ENCODE measurements around the gene ITGB7. TPM values are rescaled to one million over a fixed set of nuclear protein-coding genes. Genes with fewer than 3 reads are reported as not detected.

Gene ITGB7
- total RNA-seq, 1 experiment from 2014 or later, result 0.90 TPM

DNA sequence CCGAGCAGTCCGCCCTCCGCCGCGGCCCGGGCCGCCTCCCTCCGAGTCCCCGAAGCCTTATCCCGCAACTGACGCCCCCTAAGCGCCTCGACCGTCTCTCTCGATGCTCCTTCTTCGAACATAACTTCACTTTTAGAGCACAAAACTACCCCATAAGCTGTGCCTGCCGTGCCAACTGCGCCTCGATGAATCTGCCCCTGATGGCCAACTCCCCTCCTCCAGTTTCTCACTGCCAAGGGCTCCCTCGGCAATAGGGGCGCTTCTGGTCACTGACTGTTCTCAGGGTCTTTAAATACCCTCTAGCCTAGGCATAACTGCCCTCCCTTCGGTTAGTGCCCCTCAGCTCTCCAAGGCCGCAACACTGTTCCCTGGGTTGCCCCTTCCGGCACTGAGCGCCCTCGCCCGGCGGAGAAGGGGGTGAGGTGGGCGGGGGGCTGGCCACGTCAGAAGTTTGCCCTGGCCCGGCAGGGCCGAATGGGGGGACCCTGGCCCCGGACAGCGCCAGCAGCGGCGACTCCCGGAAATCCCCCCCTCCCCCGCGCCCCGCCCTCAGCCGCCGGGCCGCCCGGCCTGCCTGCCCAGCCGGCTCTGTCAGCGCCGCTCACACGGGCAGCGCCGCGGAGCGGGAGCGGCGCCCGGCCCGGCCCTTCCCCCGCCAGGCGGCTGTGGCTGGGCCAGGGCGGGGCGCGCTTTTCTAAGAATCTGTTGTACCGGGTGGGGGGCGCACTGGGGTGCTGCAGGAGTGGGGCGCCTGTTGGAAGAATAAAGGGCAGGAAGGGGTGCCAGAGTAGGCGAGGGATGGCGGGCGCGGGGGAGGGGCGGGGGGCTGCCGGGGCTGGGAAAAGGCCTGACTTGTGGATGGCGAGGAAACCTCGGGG lies 14.4 kb upstream of the ITGB7 start (continued):
- no peak for TF ChIP-seq ZNF532 (CRISPR knock-in tag; IDR thresholded peaks at IDR 0.05; ENCODE audit: borderline replicate concordance)

- peak; percentile 38 for ATAC-seq
- Mint-ChIP-seq H3K27me3 (ENCODE audit: low read depth) (peaks cover 7% of the 10 kb centered on the region; the same call in 1 of the 2 replicates), H3K9me3 (no peaks in the 10 kb centered on the region), H3K4me3 (peak overlapping the region; percentile 90), H3K4me1 (peaks cover 75% of the 10 kb centered on the region), H3K27ac (peak overlapping the region; percentile 98), H3K36me3 (no peaks in the 10 kb centered on the region)
- ChIA-PET POLR2A (interaction anchor here (0.9 to 2.4 kb wide), 6 partner anchors 10 to 40 kb away, joined by 3 to 7 read pairs (median 6); partner anchors contain the start of genes CSAD and ZNF740), CTCF (interaction anchor here (0.6 to 2.7 kb wide), 20 partner anchors 8 to 201 kb away, joined by 3 to 15 read pairs (median 7); partner anchors contain the start of genes ESPL1, PFDN5 and SP1)
- DNase-seq (ENCODE audit: low spot score), result peak; percentile 94
- peak; percentile 82 for TF ChIP-seq E2F5 (CRISPR knock-in tag; IDR thresholded peaks at IDR 0.05)
- 0 out of 2 replicates have a peak, but pooled peaks have one; percentile 57 for TF ChIP-seq SMAD4 (CRISPR knock-in tag; IDR thresholded peaks at IDR 0.05)
- TF ChIP-seq ZNF219 (CRISPR knock-in tag; IDR thresholded peaks at IDR 0.05; ENCODE audit: borderline replicate concordance), result peak; percentile 43; the same call in 1 of the 2 replicates
- no peak for TF ChIP-seq MYBL2 (CRISPR knock-in tag; IDR thresholded peaks at IDR 0.05)
- no peak for TF ChIP-seq JUN (CRISPR knock-in tag; IDR thresholded peaks at IDR 0.05)
- no peak for TF ChIP-seq CREB1 (CRISPR knock-in tag; IDR thresholded peaks at IDR 0.05)
- peak; percentile 84; the same call in 1 of the 2 replicates for TF ChIP-seq TEAD1 (CRISPR knock-in tag; IDR thresholded peaks at IDR 0.05)
- TF ChIP-seq RORB (CRISPR knock-in tag; IDR thresholded peaks at IDR 0.05), result no peak
- TF ChIP-seq CREM (CRISPR knock-in tag; IDR thresholded peaks at IDR 0.05), result peak; percentile 55; the same call in 1 of the 2 replicates
- TF ChIP-seq, protein P1, sequence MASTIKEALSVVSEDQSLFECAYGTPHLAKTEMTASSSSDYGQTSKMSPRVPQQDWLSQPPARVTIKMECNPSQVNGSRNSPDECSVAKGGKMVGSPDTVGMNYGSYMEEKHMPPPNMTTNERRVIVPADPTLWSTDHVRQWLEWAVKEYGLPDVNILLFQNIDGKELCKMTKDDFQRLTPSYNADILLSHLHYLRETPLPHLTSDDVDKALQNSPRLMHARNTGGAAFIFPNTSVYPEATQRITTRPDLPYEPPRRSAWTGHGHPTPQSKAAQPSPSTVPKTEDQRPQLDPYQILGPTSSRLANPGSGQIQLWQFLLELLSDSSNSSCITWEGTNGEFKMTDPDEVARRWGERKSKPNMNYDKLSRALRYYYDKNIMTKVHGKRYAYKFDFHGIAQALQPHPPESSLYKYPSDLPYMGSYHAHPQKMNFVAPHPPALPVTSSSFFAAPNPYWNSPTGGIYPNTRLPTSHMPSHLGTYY (CRISPR knock-in tag; IDR thresholded peaks at IDR 0.05), result no peak
- TF ChIP-seq, protein P2, sequence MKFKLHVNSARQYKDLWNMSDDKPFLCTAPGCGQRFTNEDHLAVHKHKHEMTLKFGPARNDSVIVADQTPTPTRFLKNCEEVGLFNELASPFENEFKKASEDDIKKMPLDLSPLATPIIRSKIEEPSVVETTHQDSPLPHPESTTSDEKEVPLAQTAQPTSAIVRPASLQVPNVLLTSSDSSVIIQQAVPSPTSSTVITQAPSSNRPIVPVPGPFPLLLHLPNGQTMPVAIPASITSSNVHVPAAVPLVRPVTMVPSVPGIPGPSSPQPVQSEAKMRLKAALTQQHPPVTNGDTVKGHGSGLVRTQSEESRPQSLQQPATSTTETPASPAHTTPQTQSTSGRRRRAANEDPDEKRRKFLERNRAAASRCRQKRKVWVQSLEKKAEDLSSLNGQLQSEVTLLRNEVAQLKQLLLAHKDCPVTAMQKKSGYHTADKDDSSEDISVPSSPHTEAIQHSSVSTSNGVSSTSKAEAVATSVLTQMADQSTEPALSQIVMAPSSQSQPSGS (CRISPR knock-in tag; IDR thresholded peaks at IDR 0.05; ENCODE audit: borderline replicate concordance, low read depth), result no peak
- no peak for TF ChIP-seq KAT7 (CRISPR knock-in tag; IDR thresholded peaks at IDR 0.05; ENCODE audit: borderline replicate concordance)
- TF ChIP-seq CBFB (CRISPR knock-in tag; IDR thresholded peaks at IDR 0.05; ENCODE audit: low read depth), result no peak
- TF ChIP-seq, protein P3, sequence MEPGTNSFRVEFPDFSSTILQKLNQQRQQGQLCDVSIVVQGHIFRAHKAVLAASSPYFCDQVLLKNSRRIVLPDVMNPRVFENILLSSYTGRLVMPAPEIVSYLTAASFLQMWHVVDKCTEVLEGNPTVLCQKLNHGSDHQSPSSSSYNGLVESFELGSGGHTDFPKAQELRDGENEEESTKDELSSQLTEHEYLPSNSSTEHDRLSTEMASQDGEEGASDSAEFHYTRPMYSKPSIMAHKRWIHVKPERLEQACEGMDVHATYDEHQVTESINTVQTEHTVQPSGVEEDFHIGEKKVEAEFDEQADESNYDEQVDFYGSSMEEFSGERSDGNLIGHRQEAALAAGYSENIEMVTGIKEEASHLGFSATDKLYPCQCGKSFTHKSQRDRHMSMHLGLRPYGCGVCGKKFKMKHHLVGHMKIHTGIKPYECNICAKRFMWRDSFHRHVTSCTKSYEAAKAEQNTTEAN (CRISPR knock-in tag; IDR thresholded peaks at IDR 0.05), result 0 out of 2 replicates have a peak, but pooled peaks have one; percentile 8
- no peak for TF ChIP-seq ATF1 (CRISPR knock-in tag; IDR thresholded peaks at IDR 0.05)
- peak; percentile 78; the same call in 1 of the 2 replicates for TF ChIP-seq ARID4B (CRISPR knock-in tag; IDR thresholded peaks at IDR 0.05; ENCODE audit: borderline replicate concordance)
- no peak for TF ChIP-seq ZNF138 (CRISPR knock-in tag; conservative IDR thresholded peaks at IDR 0.05)
- TF ChIP-seq, protein P4, sequence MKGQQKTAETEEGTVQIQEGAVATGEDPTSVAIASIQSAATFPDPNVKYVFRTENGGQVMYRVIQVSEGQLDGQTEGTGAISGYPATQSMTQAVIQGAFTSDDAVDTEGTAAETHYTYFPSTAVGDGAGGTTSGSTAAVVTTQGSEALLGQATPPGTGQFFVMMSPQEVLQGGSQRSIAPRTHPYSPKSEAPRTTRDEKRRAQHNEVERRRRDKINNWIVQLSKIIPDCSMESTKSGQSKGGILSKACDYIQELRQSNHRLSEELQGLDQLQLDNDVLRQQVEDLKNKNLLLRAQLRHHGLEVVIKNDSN (CRISPR knock-in tag; IDR thresholded peaks at IDR 0.05), result no peak; the same call in 1 of the 2 replicates
These were observed 13.7 kb upstream of the ITGB7 start for GRCh38 chr12:53220694-53221202.

Measured in WTC11 (cell line).